Measurements from ENCODE around the gene ADRB1. TPM values are rescaled to one million over a fixed set of nuclear protein-coding genes. Genes with fewer than 3 reads are reported as not detected.

The ADRB1 gene
- polyA plus RNA-seq, 1 of the 3 experiments (the other 2 are of a cell fraction), result not detected

DNA sequence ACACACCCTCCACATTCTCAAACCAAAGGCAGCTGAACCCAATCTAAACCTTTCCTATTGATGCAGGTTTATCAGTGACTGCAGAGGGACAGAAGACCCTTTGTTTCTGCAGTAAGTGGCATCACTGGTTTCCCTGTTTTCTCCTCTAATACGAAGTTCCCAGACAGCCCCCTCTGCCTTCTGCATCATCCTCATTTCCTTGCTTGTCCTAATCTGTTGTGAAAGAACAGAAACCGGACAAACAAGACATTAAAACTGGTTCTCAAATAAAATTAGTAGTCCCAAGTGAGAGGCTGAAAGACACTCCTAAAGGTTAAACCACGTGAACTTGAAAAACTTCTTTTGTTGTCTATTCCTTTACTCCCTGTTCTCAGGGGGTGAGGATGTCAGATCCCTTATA, 10.1 kb upstream of the ADRB1 start:
- no peaks in the 10 kb centered on the region for H3K79me2 ChIP-seq (ENCODE audit: insufficient read depth)
- H3K4me2 ChIP-seq, result no peak overlapping the region
- 48% methylated on average over 3 of the region's 3 CpGs for WGBS (ENCODE audit: low lambda C conversion rate)
- H4K20me1 ChIP-seq (ENCODE audit: insufficient read depth), result no peaks in the 10 kb centered on the region
- H3K9me3 ChIP-seq, result no peaks in the 10 kb centered on the region
- H3K9me2 ChIP-seq, result no peaks in the 10 kb centered on the region
- H3K36me3 ChIP-seq (replicated peaks in 1 of 2; ENCODE audit: control insufficient read depth in 1 of 2, insufficient read depth in 2 of 2, low read length in 1 of 2), result no peaks in the 10 kb centered on the region
- no peaks in the 10 kb centered on the region for H3K27me3 ChIP-seq (ENCODE audit: insufficient read depth)
- DNase-seq, result no peak
- ChIA-PET CTCF (no interaction called here), POLR2A (no interaction called here)
- no peaks in the 10 kb centered on the region for H3F3A ChIP-seq (replicated peaks; ENCODE audit: insufficient read depth)
- H3K4me1 ChIP-seq (ENCODE audit: control insufficient read depth in 1 of 2, insufficient read depth in 2 of 2, low read depth in 1 of 2, low read length in 1 of 2), result no peaks in the 10 kb centered on the region
- no peak overlapping the region for H3K4me3 ChIP-seq (ENCODE audit: low read depth in 2 of 2, low read length in 1 of 2)
- H3K27ac ChIP-seq (ENCODE audit: low read depth in 2 of 2, low read length in 1 of 2), result no peak overlapping the region
- no peak overlapping the region for H3K9ac ChIP-seq
- TF ChIP-seq POLR2AphosphoS5 (IDR thresholded peaks at IDR 0.05; ENCODE audit: low read depth, low read length) (no peak), FOSL2 (IDR thresholded peaks at IDR 0.05; ENCODE audit: borderline replicate concordance, low read depth) (no peak), NRF1 (IDR thresholded peaks at IDR 0.05; ENCODE audit: low read depth, low read length) (no peak), CHD2 (IDR thresholded peaks at IDR 0.05; ENCODE audit: low read length, partially characterized antibody) (no peak), TEAD4 (IDR thresholded peaks at IDR 0.05; ENCODE audit: borderline replicate concordance, insufficient read depth) (no peak), MXI1 (IDR thresholded peaks at IDR 0.05; ENCODE audit: low read depth, low read length) (no peak), JUND (IDR thresholded peaks at IDR 0.05) (no peak), RXRA (IDR thresholded peaks at IDR 0.05; ENCODE audit: borderline replicate concordance, low read depth) (no peak), RAD21 (IDR thresholded peaks at IDR 0.05; ENCODE audit: low read length) (no peak), SMC3 (IDR thresholded peaks at IDR 0.05; ENCODE audit: low read depth, low read length) (no peak)
- TF ChIP-seq, protein P1, sequence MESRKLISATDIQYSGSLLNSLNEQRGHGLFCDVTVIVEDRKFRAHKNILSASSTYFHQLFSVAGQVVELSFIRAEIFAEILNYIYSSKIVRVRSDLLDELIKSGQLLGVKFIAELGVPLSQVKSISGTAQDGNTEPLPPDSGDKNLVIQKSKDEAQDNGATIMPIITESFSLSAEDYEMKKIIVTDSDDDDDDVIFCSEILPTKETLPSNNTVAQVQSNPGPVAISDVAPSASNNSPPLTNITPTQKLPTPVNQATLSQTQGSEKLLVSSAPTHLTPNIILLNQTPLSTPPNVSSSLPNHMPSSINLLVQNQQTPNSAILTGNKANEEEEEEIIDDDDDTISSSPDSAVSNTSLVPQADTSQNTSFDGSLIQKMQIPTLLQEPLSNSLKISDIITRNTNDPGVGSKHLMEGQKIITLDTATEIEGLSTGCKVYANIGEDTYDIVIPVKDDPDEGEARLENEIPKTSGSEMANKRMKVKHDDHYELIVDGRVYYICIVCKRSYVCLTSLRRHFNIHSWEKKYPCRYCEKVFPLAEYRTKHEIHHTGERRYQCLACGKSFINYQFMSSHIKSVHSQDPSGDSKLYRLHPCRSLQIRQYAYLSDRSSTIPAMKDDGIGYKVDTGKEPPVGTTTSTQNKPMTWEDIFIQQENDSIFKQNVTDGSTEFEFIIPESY (IDR thresholded peaks at IDR 0.05; ENCODE audit: borderline replicate concordance, low read depth), result no peak
- TF ChIP-seq, protein P2, sequence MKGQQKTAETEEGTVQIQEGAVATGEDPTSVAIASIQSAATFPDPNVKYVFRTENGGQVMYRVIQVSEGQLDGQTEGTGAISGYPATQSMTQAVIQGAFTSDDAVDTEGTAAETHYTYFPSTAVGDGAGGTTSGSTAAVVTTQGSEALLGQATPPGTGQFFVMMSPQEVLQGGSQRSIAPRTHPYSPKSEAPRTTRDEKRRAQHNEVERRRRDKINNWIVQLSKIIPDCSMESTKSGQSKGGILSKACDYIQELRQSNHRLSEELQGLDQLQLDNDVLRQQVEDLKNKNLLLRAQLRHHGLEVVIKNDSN (IDR thresholded peaks at IDR 0.05; ENCODE audit: borderline replicate concordance, low read depth), result no peak
- TF ChIP-seq, protein P3, sequence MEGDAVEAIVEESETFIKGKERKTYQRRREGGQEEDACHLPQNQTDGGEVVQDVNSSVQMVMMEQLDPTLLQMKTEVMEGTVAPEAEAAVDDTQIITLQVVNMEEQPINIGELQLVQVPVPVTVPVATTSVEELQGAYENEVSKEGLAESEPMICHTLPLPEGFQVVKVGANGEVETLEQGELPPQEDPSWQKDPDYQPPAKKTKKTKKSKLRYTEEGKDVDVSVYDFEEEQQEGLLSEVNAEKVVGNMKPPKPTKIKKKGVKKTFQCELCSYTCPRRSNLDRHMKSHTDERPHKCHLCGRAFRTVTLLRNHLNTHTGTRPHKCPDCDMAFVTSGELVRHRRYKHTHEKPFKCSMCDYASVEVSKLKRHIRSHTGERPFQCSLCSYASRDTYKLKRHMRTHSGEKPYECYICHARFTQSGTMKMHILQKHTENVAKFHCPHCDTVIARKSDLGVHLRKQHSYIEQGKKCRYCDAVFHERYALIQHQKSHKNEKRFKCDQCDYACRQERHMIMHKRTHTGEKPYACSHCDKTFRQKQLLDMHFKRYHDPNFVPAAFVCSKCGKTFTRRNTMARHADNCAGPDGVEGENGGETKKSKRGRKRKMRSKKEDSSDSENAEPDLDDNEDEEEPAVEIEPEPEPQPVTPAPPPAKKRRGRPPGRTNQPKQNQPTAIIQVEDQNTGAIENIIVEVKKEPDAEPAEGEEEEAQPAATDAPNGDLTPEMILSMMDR (IDR thresholded peaks at IDR 0.05), result no peak
- no peak overlapping the region for H2AFZ ChIP-seq (ENCODE audit: low read depth)

Data from SK-N-SH (cell line).